ENCODE results near the gene ARHGAP18.
A peak's percentile ranks its signal among the peaks of the same experiment; 100 is the strongest.

ARHGAP18 gene

DNA sequence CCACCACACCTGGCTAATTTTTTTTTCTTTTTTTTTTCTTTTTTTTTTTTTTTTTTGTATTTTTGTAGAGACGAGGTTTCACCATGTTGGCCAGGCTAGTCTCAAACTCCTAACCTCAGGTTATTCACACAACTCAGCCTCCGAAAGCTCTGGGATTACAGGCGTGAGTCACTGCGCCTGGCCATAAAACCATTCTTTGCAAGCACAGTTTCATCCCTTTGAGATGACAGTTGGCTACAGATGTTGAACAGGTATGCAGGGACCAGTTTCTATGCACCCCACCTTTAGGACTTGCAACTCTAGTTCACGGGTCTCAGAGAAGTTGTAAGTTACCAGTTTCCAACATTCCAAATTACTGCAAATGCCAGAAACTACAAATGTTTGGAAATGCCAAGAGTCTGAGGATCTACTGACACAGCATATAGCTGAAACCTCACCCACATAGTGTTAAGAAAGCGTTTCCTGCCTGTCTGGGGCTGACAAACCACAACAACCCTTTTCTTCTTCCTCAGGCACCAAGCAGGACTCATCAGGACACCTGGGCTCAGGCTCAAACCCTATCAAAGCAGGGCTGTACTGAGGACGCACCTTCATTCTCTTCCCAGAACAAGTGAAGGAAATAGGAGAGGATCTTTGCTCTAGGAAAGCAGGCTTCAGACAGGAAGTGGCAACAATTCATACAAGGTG lies 22.9 kb downstream of the ARHGAP18 start:
- peak; percentile 71 for DNase-seq

DNA sequence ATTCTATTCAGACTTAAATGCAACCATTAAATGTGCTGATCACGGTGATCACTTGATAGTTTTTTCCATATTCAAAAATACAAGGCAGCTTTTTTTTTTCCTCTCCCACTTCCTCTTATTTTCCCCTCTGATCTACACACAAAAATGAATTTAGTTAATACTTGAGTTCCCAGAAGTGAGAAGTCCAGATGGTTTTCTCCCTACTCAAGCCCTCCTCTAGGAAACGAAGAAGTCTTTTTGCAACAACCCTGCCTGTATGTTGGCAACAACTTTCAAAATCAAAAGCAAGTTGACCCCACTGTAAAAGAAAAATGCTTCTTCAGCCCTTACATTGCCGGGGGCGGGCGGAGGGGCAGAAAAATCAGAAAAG lies 24.3 kb downstream of the ARHGAP18 start:
- peak; percentile 81 for DNase-seq

GRCh38 chr6:129684903-129685661 lies 24.9 kb downstream of the ARHGAP18 start:
- DNase-seq, result no peak

- no peak for DNase-seq
Observed at GRCh38 chr6:129684323-129684884, 25.6 kb downstream of the ARHGAP18 start.

GRCh38 chr6:129683601-129684322 lies 26.2 kb downstream of the ARHGAP18 start:
- DNase-seq, result peak; percentile 96

- DNase-seq, result no peak
Observed at GRCh38 chr6:129681913-129682205, 28.1 kb downstream of the ARHGAP18 start.

- DNase-seq, result no peak
Observed at GRCh38 chr6:129680633-129681032, 29.3 kb downstream of the ARHGAP18 start.

DNA sequence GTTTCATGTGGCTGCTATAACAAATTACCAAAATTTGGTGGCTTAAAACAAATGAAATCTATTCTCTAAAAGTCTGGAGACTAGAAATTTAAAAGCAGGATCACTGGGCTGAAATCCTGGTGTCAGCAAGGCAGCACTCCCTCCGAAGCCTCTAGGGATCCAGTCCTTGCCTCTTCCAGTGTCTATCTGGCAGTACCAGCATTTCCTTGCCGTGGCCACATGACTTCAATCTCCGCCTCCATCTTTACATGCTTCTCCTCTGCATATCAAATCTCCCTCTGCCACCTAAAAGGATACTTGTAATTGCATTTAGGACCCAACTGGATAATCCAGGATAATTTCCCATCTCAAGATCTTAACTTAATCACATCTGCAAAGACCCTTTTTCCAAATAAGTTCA lies 30.2 kb downstream of the ARHGAP18 start:
- no peak for DNase-seq

DNA sequence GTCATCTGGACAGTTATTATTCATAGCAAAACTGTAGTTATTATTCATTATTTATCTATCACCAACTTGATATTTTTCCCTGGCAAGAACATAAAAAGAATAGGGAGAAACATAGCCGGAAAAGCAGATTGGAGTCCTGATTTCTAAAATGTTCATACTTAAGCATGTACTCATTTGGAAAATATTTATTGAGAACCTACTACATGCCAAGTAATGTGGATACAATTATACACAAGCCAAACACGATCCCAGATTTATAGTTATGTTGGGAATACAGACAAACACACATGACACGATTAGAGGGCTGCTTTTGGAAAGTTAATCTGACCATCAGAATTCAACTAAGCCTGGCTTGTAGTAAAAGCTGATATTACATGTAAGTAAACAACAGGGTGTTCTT lies 30.7 kb downstream of the ARHGAP18 start:
- DNase-seq, result no peak

GRCh38 chr6:129678463-129678862 lies 31.5 kb downstream of the ARHGAP18 start:
- no peak for DNase-seq

GRCh38 chr6:129677620-129678325 lies 32.2 kb downstream of the ARHGAP18 start:
- DNase-seq, result no peak

DNA sequence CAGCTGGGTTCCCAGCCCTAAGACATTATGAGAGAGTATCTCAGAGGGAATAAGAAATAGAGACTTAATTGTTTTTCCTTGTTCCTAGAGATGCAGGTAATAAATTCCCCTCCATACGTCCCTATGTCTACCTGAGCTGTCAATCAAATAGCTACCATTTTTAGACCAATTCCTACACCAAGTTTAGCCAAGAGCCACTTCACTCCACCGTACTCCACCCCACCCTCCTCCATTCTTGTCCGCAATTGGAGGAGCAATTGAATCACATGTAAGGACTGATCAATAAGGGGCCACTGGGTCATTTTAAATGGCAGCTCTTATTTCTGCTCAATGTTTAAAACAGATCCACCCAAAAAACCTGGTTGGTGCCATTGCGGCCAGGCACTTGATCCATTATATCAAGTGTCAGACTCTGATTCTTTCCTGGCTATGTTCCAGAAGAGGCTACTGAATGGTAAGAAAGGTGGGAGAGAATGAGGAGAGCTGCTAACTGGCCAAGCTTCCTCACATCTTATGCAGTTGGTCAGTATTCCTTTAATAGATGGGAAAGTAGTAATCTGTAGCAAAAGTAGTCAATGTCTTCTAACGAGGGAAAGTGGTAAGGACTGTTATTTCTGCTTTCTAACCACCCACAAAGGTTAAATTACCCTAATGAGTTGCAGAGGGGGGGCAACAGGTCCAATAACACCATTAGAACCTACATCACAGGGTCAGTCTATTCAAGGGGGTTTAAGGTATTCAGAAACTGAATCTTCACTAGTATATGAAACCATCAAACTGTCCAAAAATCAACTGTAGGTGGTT lies 34.1 kb downstream of the ARHGAP18 start:
- no peak for DNase-seq

- DNase-seq, result no peak
Observed at GRCh38 chr6:129673748-129674147, 36.2 kb downstream of the ARHGAP18 start.

- DNase-seq, result peak; percentile 72
Observed at GRCh38 chr6:129672881-129673631, 36.9 kb downstream of the ARHGAP18 start.

DNA sequence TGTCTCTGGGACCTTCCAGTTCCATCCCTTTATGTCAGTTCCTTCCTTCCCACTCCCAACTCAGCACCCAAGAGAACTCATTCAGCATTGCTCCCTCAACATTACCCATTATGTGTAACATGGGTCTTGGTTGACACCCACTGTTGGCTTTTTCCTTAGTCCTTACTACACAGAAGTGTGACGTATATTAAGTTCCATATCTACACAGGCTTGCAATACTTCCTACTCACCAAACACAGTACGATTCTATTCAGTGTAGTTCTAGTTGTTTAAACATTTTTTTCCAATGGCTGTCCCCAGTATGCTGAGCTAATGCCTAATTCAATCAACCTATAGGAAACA lies 37.7 kb downstream of the ARHGAP18 start:
- peak; percentile 81 for DNase-seq

DNA sequence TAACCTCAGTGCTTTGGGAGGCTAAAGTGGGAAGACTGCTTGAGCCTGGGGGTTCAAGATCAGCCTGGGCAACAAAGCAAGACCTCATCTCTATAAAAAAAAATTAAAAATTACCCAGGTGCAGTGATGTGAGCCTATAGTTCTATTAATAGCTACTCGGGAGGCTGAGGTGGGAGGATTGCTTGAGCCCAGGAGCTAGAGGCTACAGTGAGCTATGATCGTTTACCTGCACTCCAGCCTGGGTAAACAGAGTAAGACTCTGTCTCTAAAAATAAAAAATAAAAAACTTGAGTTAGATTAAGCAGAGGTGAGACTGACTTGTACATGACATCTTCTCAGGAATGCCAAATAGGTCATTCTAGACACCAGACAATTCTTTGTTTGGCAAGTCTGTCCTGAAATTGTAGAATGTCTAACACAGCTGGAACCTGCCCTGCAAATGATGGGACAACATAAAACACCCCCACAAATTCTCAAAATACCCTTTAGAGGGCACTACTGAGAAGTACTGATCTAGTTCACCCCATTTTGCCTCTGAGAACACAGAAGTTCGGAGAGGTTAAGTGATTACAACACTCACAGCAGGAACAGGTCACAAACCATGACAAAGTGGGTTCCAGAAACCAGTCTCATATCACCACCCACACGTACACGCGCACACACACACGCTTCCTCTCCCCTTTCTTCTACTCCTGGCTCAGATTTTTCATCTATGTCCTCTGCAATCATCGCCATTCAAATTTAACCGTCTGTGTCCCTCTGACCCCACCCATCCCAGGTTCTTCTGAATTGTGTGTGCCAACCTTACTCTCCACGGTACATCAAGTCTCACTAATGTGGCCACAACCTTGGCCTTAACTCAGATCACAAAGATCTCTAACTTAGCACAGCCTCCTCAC lies 38.3 kb downstream of the ARHGAP18 start:
- peak; percentile 93 for DNase-seq

DNA sequence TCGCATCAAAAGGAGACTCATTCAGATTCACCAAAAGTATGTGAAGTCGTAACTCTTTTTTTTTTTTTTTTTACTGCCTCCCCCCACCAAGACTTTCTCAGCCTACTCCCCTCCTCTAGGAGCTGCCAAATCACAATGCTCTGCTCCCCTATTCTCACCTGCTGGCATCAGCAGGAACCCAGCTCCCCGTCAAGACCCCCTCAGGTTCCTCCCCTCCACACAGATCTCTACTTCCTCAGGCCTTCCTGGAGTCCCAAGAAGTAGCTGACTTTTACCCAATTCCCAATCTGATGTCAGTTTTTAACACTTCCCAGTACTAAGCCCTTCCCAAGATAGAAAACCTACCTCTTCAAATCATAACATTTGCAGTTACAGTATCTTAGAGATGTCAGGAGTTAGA lies 39.3 kb downstream of the ARHGAP18 start:
- DNase-seq, result no peak

- DNase-seq, result no peak
Observed at GRCh38 chr6:129667621-129668020, 42.4 kb downstream of the ARHGAP18 start.

DNA sequence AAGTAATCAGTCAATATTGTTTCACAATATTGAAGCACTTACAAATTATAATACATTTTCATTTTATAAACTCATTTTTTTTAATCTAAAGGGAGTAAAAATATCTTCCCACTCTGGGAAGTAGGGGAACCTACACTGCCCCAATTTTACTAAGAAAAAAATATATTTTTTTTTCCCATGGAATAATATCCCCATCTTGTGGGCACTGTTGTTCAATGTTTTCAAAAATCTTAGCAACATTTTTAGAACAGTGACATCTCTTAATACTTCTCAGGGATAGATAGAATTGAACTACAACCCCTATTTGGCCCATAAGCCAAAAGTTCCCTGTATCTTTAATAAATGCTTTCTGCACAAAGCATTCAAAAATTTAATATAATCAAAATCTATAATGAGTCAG lies 42.9 kb downstream of the ARHGAP18 start:
- DNase-seq, result no peak

DNA sequence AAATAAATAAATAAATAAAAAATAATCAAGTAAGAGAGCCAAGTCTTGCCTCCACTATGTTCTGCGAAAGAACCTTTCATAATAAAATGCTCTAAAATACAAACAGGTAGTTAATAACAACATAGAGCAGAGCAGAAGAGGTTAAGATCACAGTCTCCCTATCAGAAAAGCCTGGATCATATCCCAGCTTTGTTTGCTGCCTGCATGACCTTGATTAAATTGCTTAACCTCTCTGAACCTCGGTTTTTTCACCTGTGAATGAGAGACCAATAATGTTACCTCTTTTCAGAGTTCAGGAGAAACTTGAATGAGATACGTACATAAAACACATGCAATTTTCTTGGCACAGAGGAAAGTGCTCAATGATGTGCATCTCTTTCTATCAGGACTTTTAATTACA lies 44.4 kb downstream of the ARHGAP18 start:
- no peak for DNase-seq

DNA sequence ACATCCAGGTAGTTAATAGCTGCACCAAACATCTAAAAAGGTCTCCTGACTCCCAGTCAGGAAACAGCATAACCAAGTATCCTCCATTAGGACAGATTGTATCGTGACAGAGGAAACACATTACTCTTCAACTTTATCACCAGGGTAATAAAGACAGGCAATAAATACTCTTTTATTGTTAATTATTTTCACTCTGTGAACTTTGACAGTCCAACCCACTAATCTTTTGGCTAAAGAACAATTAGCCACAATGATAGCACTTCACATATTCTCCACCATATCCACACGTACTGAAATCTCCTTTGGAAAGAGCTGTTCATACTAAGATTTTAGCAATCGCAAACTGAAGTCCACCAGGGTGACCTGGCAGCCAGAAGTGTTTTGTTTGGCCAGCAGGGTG lies 46.4 kb downstream of the ARHGAP18 start:
- DNase-seq, result no peak

All from suppressor macrophage treated with lipopolysaccharide for 4 hours (primary cell).